NCI-H2107 treated with DMSO at 0.1 percent for 48 hours (cell line): ENCODE measurements around the gene AUTS2.
A peak's percentile ranks its signal among the peaks of the same experiment; 100 is the strongest.
"Not testable (repeated sequence)": the region's sequence is repeated elsewhere in the genome, so short reads cannot be mapped to it uniquely, and the experiment has no call there.

Source experiments
- DNase-seq: peaks from one replicate; lab custom pipeline; 2025; ENCODE audit not compliant: unreplicated experiment; lab: John Stamatoyannopoulos, UW

Gene AUTS2

GRCh38 chr7:70799841-70800405 lies 1201.6 kb downstream of the AUTS2 start:
- DNase-seq = no peak

- no peak for DNase-seq
Observed at GRCh38 chr7:70805360-70805759, 1207.1 kb downstream of the AUTS2 start.

DNA sequence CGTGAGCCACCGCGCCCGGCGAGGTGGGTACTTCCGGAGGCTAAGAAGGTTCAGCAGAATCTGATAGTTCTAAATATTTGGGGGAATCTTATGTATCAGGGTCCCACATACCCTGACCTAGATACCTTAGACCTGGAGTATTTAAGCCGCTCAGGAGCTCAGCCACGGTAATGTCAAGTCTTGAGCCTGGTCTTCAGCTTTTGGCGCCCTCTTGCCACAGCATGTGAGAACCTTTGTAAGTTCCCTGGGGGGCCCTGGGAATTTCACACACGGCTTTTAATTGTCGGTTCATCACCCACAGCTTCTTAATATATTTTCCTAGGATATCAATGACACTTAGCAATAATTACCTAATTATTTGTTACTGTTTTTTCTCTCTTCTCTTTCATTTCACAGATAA lies 1209.4 kb downstream of the AUTS2 start:
- no peak for DNase-seq

DNA sequence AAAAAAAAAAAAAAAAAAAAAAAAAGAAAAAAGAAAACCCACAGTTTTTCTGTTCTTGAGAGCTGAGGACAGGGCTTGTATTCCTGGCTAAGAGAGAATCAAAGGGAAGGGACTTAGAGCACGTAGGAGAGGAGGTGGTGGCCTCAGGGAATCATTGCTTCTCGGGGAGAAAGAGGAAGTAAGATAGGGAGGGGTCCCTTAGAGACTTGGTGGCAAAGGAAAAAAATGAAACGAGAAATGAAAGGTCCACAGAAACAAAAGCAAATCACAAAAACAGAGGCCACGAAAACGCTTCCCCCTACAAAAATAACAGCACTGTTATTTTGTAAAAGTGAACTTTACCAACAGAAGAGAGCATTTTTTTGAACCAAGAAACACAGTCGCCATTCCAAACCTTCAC lies 1210.6 kb downstream of the AUTS2 start:
- DNase-seq = no peak

GRCh38 chr7:70810558-70811139 lies 1212.4 kb downstream of the AUTS2 start:
- DNase-seq = no peak

DNA sequence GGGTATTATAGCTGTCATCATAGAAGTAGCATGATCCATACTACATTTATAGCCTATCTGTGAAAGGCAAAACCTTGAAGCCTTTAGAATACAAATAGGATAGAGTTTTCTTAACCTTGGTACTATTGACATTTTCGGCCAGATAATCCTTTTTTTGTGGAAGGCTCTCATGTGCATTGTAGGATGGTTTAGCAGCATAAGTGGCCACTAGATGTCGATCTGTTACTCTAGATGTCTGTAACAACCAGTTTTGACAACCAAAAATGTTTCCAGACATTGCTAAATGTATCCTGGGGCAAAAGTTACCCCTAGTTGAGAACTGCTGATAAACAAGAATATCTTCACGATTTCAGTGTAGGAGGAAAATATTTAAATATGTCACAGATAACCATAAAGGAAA lies 1214.2 kb downstream of the AUTS2 start:
- no peak for DNase-seq

GRCh38 chr7:70822490-70822889 lies 1224.2 kb downstream of the AUTS2 start:
- not testable (repeated sequence) for DNase-seq

DNA sequence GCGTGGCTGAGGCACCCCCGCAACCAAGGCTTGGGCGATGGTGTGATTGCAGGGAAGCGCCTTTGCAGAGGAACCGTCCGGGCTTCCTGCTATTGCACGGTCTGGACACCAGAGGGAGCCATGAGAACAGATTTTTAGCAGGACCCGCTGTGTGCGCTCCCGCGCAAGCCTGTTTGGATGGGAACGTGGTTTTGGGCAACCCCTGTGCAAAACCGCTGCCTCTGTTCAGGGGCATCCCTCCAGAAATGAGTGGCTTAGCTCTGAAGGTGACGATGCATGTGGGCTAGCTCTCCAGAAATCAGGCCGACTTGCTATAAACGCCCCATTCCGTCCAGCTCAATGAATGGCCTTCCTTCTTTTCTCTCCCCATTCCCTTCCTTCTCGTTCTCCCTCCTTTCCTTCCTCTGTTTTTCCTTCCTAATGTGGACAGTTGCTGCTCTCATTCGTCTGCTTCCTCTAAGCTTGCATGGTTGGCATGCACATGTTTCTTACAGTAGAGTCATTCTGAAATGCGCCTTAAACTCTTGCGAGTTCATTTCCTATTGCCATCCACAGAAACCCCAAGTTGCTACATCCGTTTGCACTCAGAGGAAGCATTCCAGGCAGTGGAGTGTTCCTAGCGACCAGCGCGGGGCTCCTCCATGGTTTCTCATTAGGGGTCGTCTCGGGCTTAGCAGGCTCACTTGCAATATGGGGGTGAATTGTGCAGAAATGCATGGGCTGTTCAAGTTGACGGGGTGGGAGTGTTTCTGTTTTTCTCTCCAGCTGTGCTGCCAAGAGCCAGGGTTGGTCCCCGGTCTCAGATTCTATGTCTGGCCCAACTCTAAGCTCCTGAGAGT lies 1231.2 kb downstream of the AUTS2 start:
- peak; percentile 29 for DNase-seq

DNA sequence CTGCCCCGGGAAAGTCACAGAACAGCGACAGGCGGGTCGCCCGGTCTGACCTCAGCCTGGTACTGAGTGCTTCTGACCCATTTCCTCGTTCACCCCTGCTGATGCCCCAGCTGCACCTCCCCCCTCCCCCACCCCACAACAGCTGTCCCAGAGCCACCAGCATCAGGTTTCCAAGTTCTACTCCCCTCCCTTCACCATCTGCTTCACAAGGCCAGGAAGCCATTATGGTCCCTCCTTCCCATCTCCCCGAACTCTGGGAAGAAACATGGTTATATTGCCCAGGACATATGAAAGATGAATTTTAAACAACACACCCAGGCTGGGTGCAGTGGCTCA lies 1231.8 kb downstream of the AUTS2 start:
- no peak for DNase-seq

- no peak for DNase-seq
Observed at GRCh38 chr7:70830426-70830825, 1232.2 kb downstream of the AUTS2 start.

DNA sequence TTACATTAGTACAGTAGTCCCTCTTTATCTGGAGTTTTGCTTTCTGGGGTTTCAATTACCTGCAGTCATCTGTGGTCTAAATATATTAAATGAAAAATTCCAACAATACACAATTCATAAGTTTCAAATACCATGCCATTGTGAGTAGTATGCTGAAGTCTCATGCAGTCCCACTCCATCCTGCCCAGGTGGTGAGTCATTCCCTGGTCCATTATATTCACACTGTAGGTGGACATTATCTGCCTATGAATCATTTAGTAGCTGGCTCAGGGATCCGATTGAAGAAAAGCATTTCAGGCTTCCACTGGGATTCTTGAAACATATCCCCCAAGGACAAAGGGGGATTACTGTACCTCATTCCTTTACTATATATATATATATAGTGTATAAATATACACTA lies 1235.5 kb downstream of the AUTS2 start:
- no peak for DNase-seq

- no peak for DNase-seq
Observed at GRCh38 chr7:70834424-70834823, 1236.1 kb downstream of the AUTS2 start.

DNA sequence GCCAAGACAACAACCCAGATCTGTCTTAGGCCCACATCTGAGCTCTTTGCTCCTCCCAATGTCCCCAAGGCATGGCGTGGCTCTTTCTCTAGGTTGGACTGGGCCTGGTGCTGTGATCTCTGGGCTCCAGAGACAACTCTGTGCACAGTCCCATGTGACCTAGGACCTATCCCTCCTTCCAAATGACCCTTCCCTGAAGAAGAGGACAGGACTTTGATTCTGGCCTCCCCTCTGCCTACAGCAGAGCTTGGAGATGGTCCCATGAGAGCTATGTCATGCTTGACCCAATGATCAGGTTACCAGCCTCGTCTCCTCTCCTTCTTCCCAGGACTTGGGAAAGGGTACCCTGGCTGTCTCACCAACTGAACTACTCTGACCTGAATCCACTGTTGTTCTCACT lies 1237.4 kb downstream of the AUTS2 start:
- no peak for DNase-seq

GRCh38 chr7:70836279-70836678 lies 1238.0 kb downstream of the AUTS2 start:
- no peak for DNase-seq

GRCh38 chr7:70836946-70837345 lies 1238.7 kb downstream of the AUTS2 start:
- DNase-seq = no peak

GRCh38 chr7:70837589-70837988 lies 1239.3 kb downstream of the AUTS2 start:
- DNase-seq = no peak

DNA sequence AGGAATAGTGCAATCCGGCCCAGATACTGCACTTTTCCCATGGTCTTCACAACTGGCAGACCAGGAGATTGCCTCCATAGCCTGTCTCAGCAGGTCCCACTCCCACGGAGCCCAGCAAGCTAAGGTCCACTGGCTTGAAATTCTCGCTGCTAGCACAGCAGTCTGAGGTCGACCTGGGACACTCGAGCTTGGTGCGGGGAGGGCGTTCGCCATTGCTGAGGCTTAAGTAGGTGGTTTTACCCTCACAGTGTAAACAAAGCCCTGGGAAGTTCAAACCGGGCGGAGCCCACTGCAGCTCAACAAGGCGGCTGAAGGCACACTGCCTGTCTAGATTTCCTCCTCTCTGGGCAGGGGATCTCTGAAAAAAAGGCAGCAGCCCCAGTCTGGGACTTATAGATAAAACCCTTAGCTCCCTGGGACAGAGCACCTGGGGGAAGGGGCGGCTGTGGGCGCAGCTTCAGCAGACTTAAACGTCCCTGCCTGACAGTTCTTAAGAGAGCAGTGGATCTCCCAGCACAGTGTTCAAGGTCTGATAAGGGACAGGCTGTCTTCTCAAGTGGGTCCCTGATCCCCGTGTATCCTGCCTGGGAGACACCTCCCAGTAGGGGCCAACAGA lies 1240.1 kb downstream of the AUTS2 start:
- DNase-seq = no peak
